ENCODE measurements around the gene SLC22A31. TPM values are rescaled to one million over a fixed set of nuclear protein-coding genes. Genes with fewer than 3 reads are reported as not detected.

SLC22A31 gene
- total and polyA plus RNA-seq, 2 donors (not counting 3 experiments of a cell fraction or from before 2014, with no cell fraction given), result 1.0 TPM; not detected in 1

DNA sequence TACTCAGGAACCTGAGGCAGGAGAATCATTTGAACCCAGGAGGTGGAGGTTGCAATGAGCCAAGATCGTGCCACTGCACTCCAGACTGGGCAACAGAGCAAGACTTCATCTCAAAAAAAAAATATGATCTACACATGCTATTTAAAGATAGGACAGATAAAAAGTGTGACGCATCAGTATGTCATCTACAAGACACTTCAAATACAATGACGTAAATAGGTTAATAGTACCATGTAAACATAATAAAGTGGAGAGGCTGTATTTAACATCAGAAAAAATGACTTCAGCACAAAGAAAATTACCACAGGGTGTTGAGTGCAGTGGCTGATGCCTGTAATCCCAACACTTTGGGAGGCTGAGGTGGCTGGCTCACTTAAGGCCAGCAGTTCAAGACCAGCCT, 37.4 kb upstream of the SLC22A31 start:
- Histone ChIP-seq H3K4me3 (replicated peaks in 1 of 3; ENCODE audit: insufficient read depth in 1 of 3, low read depth in 1 of 3, low read length in 3 of 3) (no peak overlapping the region), H3K9ac (replicated peaks; ENCODE audit: extremely low read depth, insufficient read depth, low read length) (no peak overlapping the region), H3K79me2 (ENCODE audit: control insufficient read depth, insufficient read depth, low read length) (no peaks in the 10 kb centered on the region), H2AFZ (ENCODE audit: low read depth, low read length) (no peak overlapping the region), H3K9me1 (replicated peaks; ENCODE audit: control insufficient read depth, extremely low read depth, insufficient read depth, low read length) (no peaks in the 10 kb centered on the region), H3K4me2 (ENCODE audit: insufficient read depth, low read length) (no peak overlapping the region), H3K36me3 (ENCODE audit: control insufficient read depth in 2 of 2, extremely low read depth in 1 of 2, insufficient read depth in 2 of 2, low read length in 2 of 2) (peaks cover 0 to 11% of the 10 kb centered on the region in 2 experiments), H4K20me1 (replicated peaks; ENCODE audit: control insufficient read depth, extremely low read depth, insufficient read depth, low read length) (no peaks in the 10 kb centered on the region), H3K9me3 (replicated peaks; ENCODE audit: control insufficient read depth, insufficient read depth, low read length) (no peaks in the 10 kb centered on the region), H3K27me3 (ENCODE audit: control insufficient read depth in 2 of 2, insufficient read depth in 2 of 2, low read length in 2 of 2) (no peaks in the 10 kb centered on the region), H3K4me1 (ENCODE audit: control insufficient read depth, extremely low read depth, insufficient read depth, low read length) (peaks cover 5% of the 10 kb centered on the region), H3K27ac (ENCODE audit: insufficient read depth, low read depth, low read length) (no peak overlapping the region)
- TF ChIP-seq JUN (IDR thresholded peaks at IDR 0.05; ENCODE audit: borderline replicate concordance, insufficient read depth, insufficient read length, low read depth) (no peak), FOS (IDR thresholded peaks at IDR 0.05; ENCODE audit: borderline replicate concordance, insufficient read depth, low read length) (no peak), POLR2A (IDR thresholded peaks at IDR 0.05; ENCODE audit: low read depth, low read length) (no peak), GATA2 (IDR thresholded peaks at IDR 0.05; ENCODE audit: insufficient read depth, insufficient read length, low read depth, low read length) (no peak), MYC (IDR thresholded peaks at IDR 0.05; ENCODE audit: low read depth, low read length) (no peak), POLR2AphosphoS5 (IDR thresholded peaks at IDR 0.05; ENCODE audit: insufficient read depth, low read depth, low read length) (no peak), EZH2 (IDR thresholded peaks at IDR 0.05; ENCODE audit: borderline replicate concordance, low read depth, low read length, severe bottlenecking) (no peak)
- TF ChIP-seq, protein P1, sequence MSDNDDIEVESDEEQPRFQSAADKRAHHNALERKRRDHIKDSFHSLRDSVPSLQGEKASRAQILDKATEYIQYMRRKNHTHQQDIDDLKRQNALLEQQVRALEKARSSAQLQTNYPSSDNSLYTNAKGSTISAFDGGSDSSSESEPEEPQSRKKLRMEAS (IDR thresholded peaks at IDR 0.05; ENCODE audit: insufficient read depth, insufficient read length), result no peak
- TF ChIP-seq, protein P2, sequence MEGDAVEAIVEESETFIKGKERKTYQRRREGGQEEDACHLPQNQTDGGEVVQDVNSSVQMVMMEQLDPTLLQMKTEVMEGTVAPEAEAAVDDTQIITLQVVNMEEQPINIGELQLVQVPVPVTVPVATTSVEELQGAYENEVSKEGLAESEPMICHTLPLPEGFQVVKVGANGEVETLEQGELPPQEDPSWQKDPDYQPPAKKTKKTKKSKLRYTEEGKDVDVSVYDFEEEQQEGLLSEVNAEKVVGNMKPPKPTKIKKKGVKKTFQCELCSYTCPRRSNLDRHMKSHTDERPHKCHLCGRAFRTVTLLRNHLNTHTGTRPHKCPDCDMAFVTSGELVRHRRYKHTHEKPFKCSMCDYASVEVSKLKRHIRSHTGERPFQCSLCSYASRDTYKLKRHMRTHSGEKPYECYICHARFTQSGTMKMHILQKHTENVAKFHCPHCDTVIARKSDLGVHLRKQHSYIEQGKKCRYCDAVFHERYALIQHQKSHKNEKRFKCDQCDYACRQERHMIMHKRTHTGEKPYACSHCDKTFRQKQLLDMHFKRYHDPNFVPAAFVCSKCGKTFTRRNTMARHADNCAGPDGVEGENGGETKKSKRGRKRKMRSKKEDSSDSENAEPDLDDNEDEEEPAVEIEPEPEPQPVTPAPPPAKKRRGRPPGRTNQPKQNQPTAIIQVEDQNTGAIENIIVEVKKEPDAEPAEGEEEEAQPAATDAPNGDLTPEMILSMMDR (IDR thresholded peaks at IDR 0.05; ENCODE audit: extremely low read depth in 1 of 2, insufficient read depth in 1 of 2, low read depth in 1 of 2, low read length in 2 of 2), result no peak
- ChIA-PET CTCF (no interaction called here), POLR2A (no interaction called here)
- FAIRE-seq (no peak), DNase-seq (ENCODE audit: low read depth, low spot score) (no peak)
- intact Hi-C loops (cut with micrococcal nuclease), result no loop called here
- dilution Hi-C loops (cut with MboI; ENCODE audit: extremely low pct_ligation_motif_present, low sequenced_read_pairs), result no loop called here
- no TSS peak for BruUV-seq (replicated peaks)

Data from endothelial cell of umbilical vein (primary cell).